HFF-Myc (cell line): ENCODE results near the gene CSTB.
"Not testable (repeated sequence)": the region's sequence is repeated elsewhere in the genome, so short reads cannot be mapped to it uniquely, and the experiment has no call there.

ENCODE experiments used
- DNase-seq: peaks from one replicate; pipeline ENCODE4 v3.0.0-alpha.2; 2011; ENCODE audit warnings: low read depth; ENCODE audit errors: extremely low read depth
- H3K4me3 ChIP-seq: replicated peaks from 2 replicates; pipeline ENCODE4 v1.5.1; 2011; ENCODE audit warnings: low read depth, mild to moderate bottlenecking, control low read depth, low read length
- TF ChIP-seq, protein P1 (sequence below): IDR thresholded peaks from 2 replicates; pipeline ENCODE4 v1.5.1; 2012; ENCODE audit warnings: mild to moderate bottlenecking, low read depth, low read length, control low read depth; ENCODE audit errors: missing control alignments

CSTB gene

GRCh38 chr21:43775795-43776430 lies at the start of gene CSTB:
Gene CSTB (minus strand): TSS chr21:43776308. CDS start chr21:43776269, 39 bp downstream.
- TF ChIP-seq, protein P1, sequence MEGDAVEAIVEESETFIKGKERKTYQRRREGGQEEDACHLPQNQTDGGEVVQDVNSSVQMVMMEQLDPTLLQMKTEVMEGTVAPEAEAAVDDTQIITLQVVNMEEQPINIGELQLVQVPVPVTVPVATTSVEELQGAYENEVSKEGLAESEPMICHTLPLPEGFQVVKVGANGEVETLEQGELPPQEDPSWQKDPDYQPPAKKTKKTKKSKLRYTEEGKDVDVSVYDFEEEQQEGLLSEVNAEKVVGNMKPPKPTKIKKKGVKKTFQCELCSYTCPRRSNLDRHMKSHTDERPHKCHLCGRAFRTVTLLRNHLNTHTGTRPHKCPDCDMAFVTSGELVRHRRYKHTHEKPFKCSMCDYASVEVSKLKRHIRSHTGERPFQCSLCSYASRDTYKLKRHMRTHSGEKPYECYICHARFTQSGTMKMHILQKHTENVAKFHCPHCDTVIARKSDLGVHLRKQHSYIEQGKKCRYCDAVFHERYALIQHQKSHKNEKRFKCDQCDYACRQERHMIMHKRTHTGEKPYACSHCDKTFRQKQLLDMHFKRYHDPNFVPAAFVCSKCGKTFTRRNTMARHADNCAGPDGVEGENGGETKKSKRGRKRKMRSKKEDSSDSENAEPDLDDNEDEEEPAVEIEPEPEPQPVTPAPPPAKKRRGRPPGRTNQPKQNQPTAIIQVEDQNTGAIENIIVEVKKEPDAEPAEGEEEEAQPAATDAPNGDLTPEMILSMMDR: no peak
- no peak for DNase-seq
- H3K4me3 ChIP-seq: peak within 1 kb of the TSS; percentile 90

GRCh38 chr21:43825242-43825935 lies 49.3 kb upstream of the CSTB start:
- no peak overlapping the region for H3K4me3 ChIP-seq
- no peak for DNase-seq
- TF ChIP-seq, protein P1: no peak

DNA sequence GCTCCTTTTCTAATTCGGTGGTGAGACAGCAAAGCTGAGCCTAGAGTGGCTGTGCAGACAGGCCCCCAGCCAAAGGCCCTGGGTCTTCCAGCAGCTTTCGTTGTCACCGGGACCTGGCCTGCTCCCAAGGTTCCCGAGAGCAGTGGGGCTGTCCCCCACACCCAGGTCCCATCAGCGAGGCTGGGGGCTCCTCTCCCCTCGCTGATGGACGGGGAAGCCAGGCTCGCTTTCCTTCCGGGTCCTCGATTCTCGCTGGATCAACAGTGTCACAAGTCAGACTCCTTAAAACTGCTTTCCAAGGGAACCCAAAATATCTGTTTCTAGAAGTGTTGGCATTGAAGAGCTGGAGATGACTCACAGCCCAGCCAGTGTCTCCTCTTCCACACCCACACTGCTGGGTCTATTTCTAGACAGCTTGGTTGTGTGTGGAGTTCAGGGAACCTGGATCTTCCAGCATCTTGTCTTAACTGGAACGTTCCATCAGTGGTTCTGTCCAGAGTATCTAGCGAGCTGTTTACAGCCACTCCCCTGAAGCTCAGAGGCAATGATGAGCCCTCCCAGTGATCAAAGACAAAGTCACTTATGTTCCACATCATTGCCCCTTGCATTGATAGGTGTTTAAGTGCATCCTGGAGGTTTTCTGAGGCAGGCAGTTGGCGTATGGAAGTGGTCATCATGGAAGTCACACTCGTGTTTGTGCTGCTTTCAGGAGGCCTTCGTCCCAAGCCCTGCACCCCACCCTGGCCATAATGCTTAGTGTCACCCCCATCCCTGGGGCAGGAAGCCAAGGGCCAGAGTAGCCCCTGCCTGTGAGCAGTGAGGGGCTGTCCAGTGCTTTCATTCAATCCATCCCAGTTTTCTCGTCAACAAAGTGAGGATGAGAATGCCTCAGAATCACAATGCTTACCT lies 48.5 kb upstream of the CSTB start:
- H3K4me3 ChIP-seq: no peak overlapping the region
- no peak for DNase-seq
- TF ChIP-seq, protein P1: no peak

DNA sequence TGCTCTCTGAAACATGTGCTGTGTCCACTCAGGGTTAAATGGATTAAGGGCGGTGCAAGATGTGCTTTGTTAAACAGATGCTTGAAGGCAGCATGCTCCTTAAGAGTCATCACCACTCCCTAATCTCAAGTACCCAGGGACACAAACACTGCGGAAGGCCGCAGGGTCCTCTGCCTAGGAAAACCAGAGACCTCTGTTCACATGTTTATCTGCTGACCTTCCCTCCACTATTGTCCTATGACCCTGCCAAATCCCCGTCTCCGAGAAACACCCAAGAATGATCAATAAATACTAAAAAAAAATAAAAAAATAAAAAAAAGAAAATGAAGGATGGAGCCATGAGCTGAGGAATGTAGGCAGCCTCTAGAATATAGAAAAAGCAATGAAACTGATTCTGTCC lies 46.6 kb upstream of the CSTB start:
- not testable (repeated sequence) for DNase-seq, H3K4me3 ChIP-seq

DNA sequence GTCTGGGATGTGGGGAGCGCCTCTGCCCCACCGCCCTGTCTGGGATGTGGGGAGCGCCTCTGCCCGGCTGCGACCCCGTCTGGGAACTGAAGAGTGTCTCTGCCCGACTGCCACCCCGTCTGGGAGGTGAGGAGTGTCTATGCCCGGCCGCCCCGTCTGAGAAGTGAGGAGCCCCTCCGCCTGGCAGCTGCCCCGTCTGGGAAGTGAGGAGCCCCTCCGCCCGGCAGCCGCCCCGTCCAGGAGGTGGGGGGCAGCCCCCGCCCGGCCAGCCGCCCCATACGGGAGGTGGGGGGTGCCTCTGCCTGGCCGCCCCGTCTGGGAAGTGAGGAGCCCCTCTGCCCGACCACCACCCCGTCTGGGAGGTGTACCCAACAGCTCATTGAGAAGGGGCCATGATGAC lies 46.1 kb upstream of the CSTB start:
- not testable (repeated sequence) for H3K4me3 ChIP-seq, DNase-seq

- no peak overlapping the region for H3K4me3 ChIP-seq
- no peak for DNase-seq
- TF ChIP-seq, protein P1: no peak
These were observed 44.4 kb upstream of the CSTB start for GRCh38 chr21:43820466-43820865.

- DNase-seq: no peak
- TF ChIP-seq, protein P1: no peak
- H3K4me3 ChIP-seq: no peak overlapping the region
These were observed 43.6 kb upstream of the CSTB start for GRCh38 chr21:43819511-43820405.
